22Rv1 (cell line): ENCODE results near the gene SLC35F1.
A peak's percentile ranks its signal among the peaks of the same experiment; 100 is the strongest.

Source experiments
- H3K27ac ChIP-seq: fragments of 450-650 bp; 2 replicates; pipeline ENCODE4 v1.5.1; 2017
- ZFX ChIP-seq: fragments of 450-650 bp; IDR thresholded peaks from 2 replicates; pipeline ENCODE4 v1.6.1; 2017; ENCODE audit warnings: antibody characterized with exemption, borderline replicate concordance
- TF ChIP-seq, protein P1 (sequence below): fragments of 450-650 bp; IDR thresholded peaks from 2 replicates; pipeline ENCODE4 v1.5.1; 2017; ENCODE audit warnings: mild to moderate bottlenecking

SLC35F1 gene

GRCh38 chr6:117915846-117916245 lies 8.8 kb downstream of the SLC35F1 start:
- TF ChIP-seq, protein P1, sequence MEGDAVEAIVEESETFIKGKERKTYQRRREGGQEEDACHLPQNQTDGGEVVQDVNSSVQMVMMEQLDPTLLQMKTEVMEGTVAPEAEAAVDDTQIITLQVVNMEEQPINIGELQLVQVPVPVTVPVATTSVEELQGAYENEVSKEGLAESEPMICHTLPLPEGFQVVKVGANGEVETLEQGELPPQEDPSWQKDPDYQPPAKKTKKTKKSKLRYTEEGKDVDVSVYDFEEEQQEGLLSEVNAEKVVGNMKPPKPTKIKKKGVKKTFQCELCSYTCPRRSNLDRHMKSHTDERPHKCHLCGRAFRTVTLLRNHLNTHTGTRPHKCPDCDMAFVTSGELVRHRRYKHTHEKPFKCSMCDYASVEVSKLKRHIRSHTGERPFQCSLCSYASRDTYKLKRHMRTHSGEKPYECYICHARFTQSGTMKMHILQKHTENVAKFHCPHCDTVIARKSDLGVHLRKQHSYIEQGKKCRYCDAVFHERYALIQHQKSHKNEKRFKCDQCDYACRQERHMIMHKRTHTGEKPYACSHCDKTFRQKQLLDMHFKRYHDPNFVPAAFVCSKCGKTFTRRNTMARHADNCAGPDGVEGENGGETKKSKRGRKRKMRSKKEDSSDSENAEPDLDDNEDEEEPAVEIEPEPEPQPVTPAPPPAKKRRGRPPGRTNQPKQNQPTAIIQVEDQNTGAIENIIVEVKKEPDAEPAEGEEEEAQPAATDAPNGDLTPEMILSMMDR = no peak
- TF ChIP-seq ZFX = no peak
- H3K27ac ChIP-seq = no peak overlapping the region

GRCh38 chr6:117916483-117916882 lies 9.4 kb downstream of the SLC35F1 start:
- no peak for TF ChIP-seq ZFX
- TF ChIP-seq, protein P1 = no peak
- no peak overlapping the region for H3K27ac ChIP-seq

- TF ChIP-seq ZFX = no peak
- TF ChIP-seq, protein P1 = no peak
- no peak overlapping the region for H3K27ac ChIP-seq
Observed at GRCh38 chr6:117917176-117917575, 10.1 kb downstream of the SLC35F1 start.

- H3K27ac ChIP-seq = no peak overlapping the region
- TF ChIP-seq, protein P1 = peak; percentile 18
- TF ChIP-seq ZFX = no peak
Observed at GRCh38 chr6:117918454-117918853, 11.4 kb downstream of the SLC35F1 start.

DNA sequence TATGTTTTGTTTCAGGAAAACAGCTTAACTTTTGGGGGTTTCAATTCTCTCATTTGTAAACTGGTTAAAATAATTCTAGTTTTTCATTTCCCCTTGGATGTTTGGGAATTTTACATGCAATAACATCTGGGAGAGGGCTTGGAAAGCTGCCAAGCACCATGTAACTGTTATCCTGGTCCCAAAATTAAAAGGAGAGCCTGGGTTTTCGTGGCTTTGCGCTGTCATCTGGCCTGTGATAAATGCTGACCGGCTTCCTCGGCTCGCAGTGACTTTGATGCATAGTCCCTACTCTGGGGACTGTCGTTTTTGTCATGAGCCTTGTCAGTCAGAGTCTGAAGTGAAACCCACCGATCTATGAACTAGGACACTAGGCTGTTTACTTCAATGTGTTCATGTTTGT lies 12.2 kb downstream of the SLC35F1 start:
- TF ChIP-seq, protein P1 = no peak
- TF ChIP-seq ZFX = no peak

GRCh38 chr6:117919775-117920729 lies 13.0 kb downstream of the SLC35F1 start:
- TF ChIP-seq, protein P1 = no peak
- no peak for TF ChIP-seq ZFX
- H3K27ac ChIP-seq = peak overlapping the region; percentile 90

More for the DNA sequence above, 12.2 kb downstream of the SLC35F1 start:
- H3K27ac ChIP-seq = peak overlapping the region; percentile 90

DNA sequence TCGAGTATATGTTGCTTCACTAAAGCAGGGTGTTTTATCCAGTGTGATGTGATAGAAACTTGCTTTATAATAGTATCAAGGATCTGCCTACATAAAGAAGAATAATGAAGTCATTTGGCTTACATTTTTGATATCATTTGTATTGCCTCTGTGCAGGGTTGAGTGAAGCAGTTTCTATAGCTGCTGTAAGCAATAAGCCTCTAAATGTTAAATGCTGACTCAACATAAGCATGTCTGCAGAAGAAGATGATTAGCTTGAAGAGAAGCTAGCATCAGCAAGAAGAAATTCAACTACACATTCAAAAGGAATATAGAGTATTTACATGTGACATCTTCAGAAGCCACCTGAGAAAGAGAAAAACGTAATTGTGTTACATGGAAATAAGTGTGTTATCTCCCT lies 17.6 kb downstream of the SLC35F1 start:
- TF ChIP-seq, protein P1 = no peak
- TF ChIP-seq ZFX = no peak

More for the DNA sequence above, 17.6 kb downstream of the SLC35F1 start:
- H3K27ac ChIP-seq = no peak overlapping the region
